GM18861 (cell line): ENCODE data around the gene MZF1.
"Not testable (repeated sequence)": the region's sequence is repeated elsewhere in the genome, so short reads cannot be mapped to it uniquely, and the experiment has no call there.

Experiments
- ATAC-seq: cut with Tn5 transposase; IDR thresholded peaks from one replicate; pipeline ENCODE4 v1.9.1; 2021; ENCODE audit not compliant: unreplicated experiment

MZF1 gene

GRCh38 chr19:58543826-58544590 is 29.1 kb downstream of the MZF1 start, which contains the start of gene TRIM28:
TSS of gene TRIM28 (plus strand) at chr19:58544064. CDS start at chr19:58544758, 694 bp downstream.
- ATAC-seq = peak; percentile 80

GRCh38 chr19:58542641-58543372 is 30.3 kb downstream of the MZF1 start:
- ATAC-seq = not testable (repeated sequence)

- not testable (repeated sequence) for ATAC-seq
These were observed 34.0 kb downstream of the MZF1 start for GRCh38 chr19:58539169-58539559.

- ATAC-seq = no peak
These were observed 34.6 kb downstream of the MZF1 start for GRCh38 chr19:58538257-58539168.

- ATAC-seq = no peak
These were observed 36.0 kb downstream of the MZF1 start for GRCh38 chr19:58536852-58537798.

- no peak for ATAC-seq
These were observed 37.3 kb downstream of the MZF1 start for GRCh38 chr19:58535857-58536256.

- ATAC-seq = no peak
These were observed 41.9 kb downstream of the MZF1 start for GRCh38 chr19:58531034-58531840.

GRCh38 chr19:58529405-58529804 is 43.7 kb downstream of the MZF1 start:
- ATAC-seq = no peak

- ATAC-seq = no peak
These were observed 50.4 kb downstream of the MZF1 start for GRCh38 chr19:58522709-58523108.

- ATAC-seq = no peak
These were observed 51.5 kb downstream of the MZF1 start for GRCh38 chr19:58521651-58522050.

- ATAC-seq = no peak
These were observed 52.9 kb downstream of the MZF1 start for GRCh38 chr19:58520257-58520599.

- peak; percentile 78 for ATAC-seq
These were observed 53.5 kb downstream of the MZF1 start, which contains the start of gene ZBTB45 for GRCh38 chr19:58519355-58520256. TSS of gene ZBTB45 (minus strand) at chr19:58519810. CDS start at chr19:58517673, 2,137 bp downstream.

- peak; percentile 13 for ATAC-seq
These were observed 54.1 kb downstream of the MZF1 start for GRCh38 chr19:58519087-58519354.

GRCh38 chr19:58518256-58519086 is 54.7 kb downstream of the MZF1 start:
- ATAC-seq = no peak

- no peak for ATAC-seq
These were observed 55.9 kb downstream of the MZF1 start for GRCh38 chr19:58516964-58517833.

- ATAC-seq = no peak
These were observed 56.8 kb downstream of the MZF1 start for GRCh38 chr19:58516246-58516836.
